Thyroid gland (tissue), 4 donors: ENCODE measurements around the gene PKP4.

Source experiments
- CTCF ChIP-seq, 6 experiments: fragments of 200-600 bp in 3 of 6; fragments of 450-650 bp in 3 of 6; sonication (generic) in 3 of 6; IDR thresholded peaks; one replicate each; pipeline ENCODE4 v1.5.1; 2016 to 2019; ENCODE audit warnings: antibody characterized with exemption in 6 of 6, mild to moderate bottlenecking in 2 of 6, inconsistent platforms in 1 of 6, moderate library complexity in 1 of 6
- POLR2A ChIP-seq, 2 donors: fragments of 450-650 bp; IDR thresholded peaks; one replicate each; pipeline ENCODE4 v1.6.1; 2017; ENCODE audit warnings: antibody characterized with exemption in 2 of 2, mild to moderate bottlenecking in 2 of 2, moderate library complexity in 1 of 2

- TF ChIP-seq CTCF (IDR thresholded peaks at IDR 0.05) (no peak), POLR2A (IDR thresholded peaks at IDR 0.05) (no peak)
Measured at GRCh38 chr2:158647436-158648231, 190.9 kb downstream of the PKP4 start.
